Activated naive CD4-positive, alpha-beta T cell treated with anti-CD3 and anti-CD28 coated beads, Interleukin-2, amount 10 ng/mL, durations not matched to agents 7 days and 5 days (primary cell): ENCODE measurements around the gene FCER1A.

ENCODE experiments used
- CTCF ChIA-PET: fragments of 350-600 bp; sonication (Branson Sonifier 250); formaldehyde crosslinking; loops from one replicate; lab custom pipeline; 2021; ENCODE audit warnings: antibody characterized with exemption; lab: Charles Lee
- DNase-seq: peaks from one replicate; pipeline ENCODE4 v3.0.0-alpha.2; 2020
- H3K27ac Mint-ChIP-seq: one replicate; pipeline ENCODE4 v1.8.0; 2021; ENCODE audit warnings: mild to moderate bottlenecking, moderate library complexity, mixed read lengths
- H3K27me3 Mint-ChIP-seq: one replicate; pipeline ENCODE4 v1.8.0; 2021; ENCODE audit warnings: mild to moderate bottlenecking, mixed read lengths
- H3K36me3 Mint-ChIP-seq: one replicate; pipeline ENCODE4 v1.8.0; 2021; ENCODE audit warnings: mixed read lengths
- H3K4me1 Mint-ChIP-seq: one replicate; pipeline ENCODE4 v1.8.0; 2021; ENCODE audit warnings: mixed read lengths
- H3K4me3 Mint-ChIP-seq: one replicate; pipeline ENCODE4 v1.8.0; 2021; ENCODE audit warnings: mild to moderate bottlenecking, moderate library complexity, mixed read lengths
- H3K9me3 Mint-ChIP-seq: one replicate; pipeline ENCODE4 v1.8.0; 2021; ENCODE audit warnings: mixed read lengths

Gene FCER1A

GRCh38 chr1:159302095-159302494, at the start of gene FCER1A:
Gene FCER1A, plus strand, starts transcription at chr1:159302336. Its CDS starts 29 bp downstream, at chr1:159302365.
- H3K4me1 Mint-ChIP-seq: no peaks in the 10 kb centered on the region
- CTCF ChIA-PET: interaction anchor here (0.8 kb wide), 1 partner anchor 62 kb away, joined by 3 read pairs; no protein-coding TSS in a partner anchor
- H3K27ac Mint-ChIP-seq: no peak within 1 kb of the TSS
- peaks cover 3% of the 10 kb centered on the region for H3K27me3 Mint-ChIP-seq
- no peaks in the 10 kb centered on the region for H3K36me3 Mint-ChIP-seq
- H3K9me3 Mint-ChIP-seq: no peaks in the 10 kb centered on the region
- DNase-seq: no peak
- H3K4me3 Mint-ChIP-seq: no peak within 1 kb of the TSS

- Mint-ChIP-seq H3K4me1 (peaks cover 2% of the 10 kb centered on the region), H3K27ac (no peak overlapping the region), H3K9me3 (no peaks in the 10 kb centered on the region), H3K4me3 (no peak overlapping the region), H3K27me3 (no peaks in the 10 kb centered on the region), H3K36me3 (no peaks in the 10 kb centered on the region)
- no peak for DNase-seq
- CTCF ChIA-PET: no interaction called here
These were observed 40.8 kb upstream of the FCER1A start for GRCh38 chr1:159261311-159261710.

- H3K9me3 Mint-ChIP-seq: no peaks in the 10 kb centered on the region
These were observed 40.2 kb upstream of the FCER1A start for GRCh38 chr1:159261721-159262494.

GRCh38 chr1:159266832-159267231, 35.3 kb upstream of the FCER1A start:
- CTCF ChIA-PET: no interaction called here
- no peak for DNase-seq
- Mint-ChIP-seq H3K4me3 (no peak overlapping the region), H3K36me3 (no peaks in the 10 kb centered on the region), H3K27me3 (peaks cover 6% of the 10 kb centered on the region), H3K27ac (no peak overlapping the region), H3K4me1 (peaks cover 9% of the 10 kb centered on the region), H3K9me3 (no peaks in the 10 kb centered on the region)

More at GRCh38 chr1:159261721-159262494, 40.2 kb upstream of the FCER1A start:
- H3K4me1 Mint-ChIP-seq: peaks cover 8% of the 10 kb centered on the region
- H3K27me3 Mint-ChIP-seq: no peaks in the 10 kb centered on the region
- no peak overlapping the region for H3K4me3 Mint-ChIP-seq
- CTCF ChIA-PET: no interaction called here
- DNase-seq: no peak
- H3K36me3 Mint-ChIP-seq: no peaks in the 10 kb centered on the region
- H3K27ac Mint-ChIP-seq: no peak overlapping the region

DNA sequence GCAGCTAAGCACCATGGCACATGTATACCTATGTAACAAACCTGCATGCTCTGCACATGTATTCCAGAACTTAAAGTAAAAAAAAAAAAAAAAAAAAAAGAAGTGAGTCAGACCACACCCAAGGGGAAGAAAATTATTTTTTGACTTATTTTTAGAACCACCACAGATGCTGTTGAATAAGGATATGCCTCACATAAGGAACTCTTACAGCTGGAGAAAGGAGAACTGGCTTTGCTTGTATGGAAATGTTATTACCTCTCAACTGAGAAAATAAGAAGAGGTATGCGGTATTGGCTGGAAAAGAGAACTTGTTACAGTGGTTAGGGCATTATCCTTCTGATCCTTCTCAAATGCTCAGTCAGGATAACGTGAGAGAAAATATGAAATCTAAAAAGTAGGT, 27.5 kb upstream of the FCER1A start:
- CTCF ChIA-PET: interaction anchor here (0.7 kb wide), 1 partner anchor 1160 kb away, joined by 4 read pairs; no protein-coding TSS in a partner anchor
- peaks cover 4% of the 10 kb centered on the region for H3K27me3 Mint-ChIP-seq

DNA sequence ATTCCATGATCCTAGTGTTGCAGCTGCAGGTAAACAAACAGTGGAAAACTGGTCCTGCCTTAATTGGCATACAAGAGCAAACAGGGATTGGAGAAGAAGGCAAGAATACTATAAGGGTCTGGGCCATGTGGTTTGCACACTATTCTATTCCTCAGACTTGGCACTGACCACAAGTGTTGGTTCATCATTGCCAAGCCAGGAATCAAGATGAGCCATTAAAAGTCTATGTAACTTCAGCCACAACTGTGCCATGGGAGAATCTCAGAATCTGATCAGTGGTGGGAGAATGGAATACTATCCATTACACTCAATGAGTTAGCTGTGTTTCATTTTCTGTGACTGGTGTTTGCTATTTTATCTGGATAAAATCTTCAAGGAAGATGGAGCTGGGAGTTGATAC, 26.2 kb upstream of the FCER1A start:
- peaks cover 4% of the 10 kb centered on the region for H3K27me3 Mint-ChIP-seq
- CTCF ChIA-PET: no interaction called here
- H3K36me3 Mint-ChIP-seq: no peaks in the 10 kb centered on the region
- no peaks in the 10 kb centered on the region for H3K4me1 Mint-ChIP-seq
- no peak overlapping the region for H3K27ac Mint-ChIP-seq
- DNase-seq: no peak
- no peaks in the 10 kb centered on the region for H3K9me3 Mint-ChIP-seq
- no peak overlapping the region for H3K4me3 Mint-ChIP-seq

More for the DNA sequence above, 27.5 kb upstream of the FCER1A start:
- no peaks in the 10 kb centered on the region for H3K9me3 Mint-ChIP-seq
- H3K27ac Mint-ChIP-seq: no peak overlapping the region
- H3K4me3 Mint-ChIP-seq: no peak overlapping the region
- no peak for DNase-seq
- H3K4me1 Mint-ChIP-seq: no peaks in the 10 kb centered on the region
- H3K36me3 Mint-ChIP-seq: no peaks in the 10 kb centered on the region

DNA sequence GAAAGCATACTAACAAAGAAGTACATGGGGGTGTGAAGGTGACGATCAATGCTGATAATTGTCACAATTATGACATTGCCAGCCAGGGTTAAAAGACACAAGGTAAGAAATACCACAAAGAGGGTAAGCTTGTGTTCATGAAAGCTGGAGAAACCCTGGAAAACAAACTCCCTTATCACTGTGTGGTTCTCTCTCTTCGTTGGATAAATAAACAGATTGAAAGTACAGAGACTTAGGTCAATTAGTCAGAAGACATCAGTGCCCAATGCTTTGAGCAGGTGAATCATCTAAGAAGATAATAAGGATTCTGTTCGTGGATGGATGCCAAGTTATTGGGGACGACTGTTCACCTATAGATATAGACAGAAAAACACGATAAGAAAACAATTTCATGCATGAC, 22.4 kb upstream of the FCER1A start:
- H3K36me3 Mint-ChIP-seq: no peaks in the 10 kb centered on the region
- no peak overlapping the region for H3K4me3 Mint-ChIP-seq
- no peak overlapping the region for H3K27ac Mint-ChIP-seq
- H3K27me3 Mint-ChIP-seq: peaks cover 4% of the 10 kb centered on the region
- no peak for DNase-seq
- no peaks in the 10 kb centered on the region for H3K4me1 Mint-ChIP-seq
- no peaks in the 10 kb centered on the region for H3K9me3 Mint-ChIP-seq
- CTCF ChIA-PET: no interaction called here

DNA sequence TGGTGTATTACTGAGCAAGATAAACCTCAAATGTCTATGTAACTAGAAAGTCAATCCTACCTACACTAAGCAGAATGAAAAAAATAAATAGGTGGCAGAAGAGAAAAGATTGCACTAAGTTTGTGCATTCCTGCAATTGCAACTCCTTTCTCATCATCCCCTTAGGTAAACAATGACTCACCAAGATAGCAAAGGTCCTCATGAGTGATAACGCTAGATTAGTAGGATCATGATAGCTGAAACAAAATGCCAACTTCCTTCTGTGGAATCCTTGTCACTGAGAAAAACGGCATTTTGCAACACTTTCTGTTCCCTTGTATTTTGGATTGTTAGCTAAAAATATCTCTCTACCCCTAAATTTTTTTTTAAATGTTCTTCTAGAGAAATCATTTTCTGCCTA, 20.0 kb upstream of the FCER1A start:
- Mint-ChIP-seq H3K4me3 (no peak overlapping the region), H3K27me3 (no peaks in the 10 kb centered on the region), H3K27ac (no peak overlapping the region), H3K9me3 (no peaks in the 10 kb centered on the region), H3K4me1 (no peaks in the 10 kb centered on the region), H3K36me3 (no peaks in the 10 kb centered on the region)
- CTCF ChIA-PET: no interaction called here
- DNase-seq: no peak

DNA sequence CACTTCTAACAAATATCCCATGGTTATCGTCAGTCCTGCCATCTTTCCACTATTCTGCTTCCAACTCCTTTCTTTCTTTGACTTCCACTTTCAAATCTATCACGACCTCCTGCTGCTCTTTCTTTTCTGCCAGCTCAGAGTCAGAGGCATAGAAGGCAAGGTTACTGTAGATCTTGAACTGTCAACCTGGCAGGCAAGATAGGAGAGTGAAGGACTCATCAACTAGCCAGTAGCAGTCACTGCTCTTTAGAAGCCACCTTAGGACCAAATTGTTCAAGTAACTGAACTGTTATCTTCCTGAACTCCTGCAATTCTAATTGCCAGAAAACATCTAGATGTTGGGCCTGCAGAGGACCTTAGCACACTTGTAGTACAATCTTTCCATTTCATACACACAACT, 13.1 kb upstream of the FCER1A start:
- Mint-ChIP-seq H3K9me3 (no peaks in the 10 kb centered on the region), H3K4me1 (no peaks in the 10 kb centered on the region), H3K4me3 (no peak overlapping the region), H3K36me3 (no peaks in the 10 kb centered on the region), H3K27ac (no peak overlapping the region), H3K27me3 (no peaks in the 10 kb centered on the region)
- CTCF ChIA-PET: no interaction called here
- DNase-seq: no peak

DNA sequence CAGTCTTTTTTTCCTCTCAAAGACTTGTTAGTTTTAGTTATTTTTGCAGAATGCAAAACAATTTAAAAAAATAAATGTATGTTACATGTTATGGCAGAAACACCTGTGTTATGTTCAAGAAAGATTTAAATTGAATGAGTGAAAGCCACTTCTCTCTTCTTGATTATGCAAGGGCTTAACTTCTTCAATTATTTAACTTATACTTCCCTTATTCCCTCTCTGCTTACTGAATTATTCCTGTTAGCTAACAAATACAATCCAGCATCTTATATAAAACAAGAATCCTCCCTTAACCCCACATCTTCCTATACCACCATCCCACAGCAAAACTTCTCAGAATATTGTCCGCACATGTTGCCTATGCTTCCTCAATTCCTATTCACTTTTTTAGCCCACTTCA, 10.7 kb upstream of the FCER1A start:
- no peaks in the 10 kb centered on the region for H3K36me3 Mint-ChIP-seq
- DNase-seq: no peak
- H3K27me3 Mint-ChIP-seq: no peaks in the 10 kb centered on the region
- CTCF ChIA-PET: no interaction called here
- H3K4me3 Mint-ChIP-seq: no peak overlapping the region
- no peaks in the 10 kb centered on the region for H3K9me3 Mint-ChIP-seq
- H3K4me1 Mint-ChIP-seq: no peaks in the 10 kb centered on the region
- no peak overlapping the region for H3K27ac Mint-ChIP-seq

- DNase-seq: no peak
- H3K4me3 Mint-ChIP-seq: no peak overlapping the region
- no peaks in the 10 kb centered on the region for H3K27me3 Mint-ChIP-seq
- H3K27ac Mint-ChIP-seq: no peak overlapping the region
- CTCF ChIA-PET: no interaction called here
- H3K9me3 Mint-ChIP-seq: no peaks in the 10 kb centered on the region
- no peaks in the 10 kb centered on the region for H3K36me3 Mint-ChIP-seq
- H3K4me1 Mint-ChIP-seq: no peaks in the 10 kb centered on the region
These were observed 5.3 kb upstream of the FCER1A start for GRCh38 chr1:159296706-159297375.

GRCh38 chr1:159300146-159300545, 2.0 kb upstream of the FCER1A start:
- Mint-ChIP-seq H3K9me3 (no peaks in the 10 kb centered on the region), H3K27me3 (no peaks in the 10 kb centered on the region), H3K27ac (no peak overlapping the region), H3K4me3 (no peak overlapping the region), H3K36me3 (no peaks in the 10 kb centered on the region), H3K4me1 (no peaks in the 10 kb centered on the region)
- no peak for DNase-seq
- CTCF ChIA-PET: interaction anchor here (1.1 kb wide), 1 partner anchor 86 kb away, joined by 3 read pairs; no protein-coding TSS in a partner anchor

GRCh38 chr1:159307346-159308020, 5.3 kb downstream of the FCER1A start:
- Mint-ChIP-seq H3K27me3 (peaks cover 3% of the 10 kb centered on the region), H3K4me3 (no peak overlapping the region), H3K27ac (no peak overlapping the region), H3K36me3 (no peaks in the 10 kb centered on the region), H3K4me1 (no peaks in the 10 kb centered on the region), H3K9me3 (no peaks in the 10 kb centered on the region)
- no peak for DNase-seq
- CTCF ChIA-PET: no interaction called here

GRCh38 chr1:159311679-159312078, 9.5 kb downstream of the FCER1A start:
- Mint-ChIP-seq H3K9me3 (no peaks in the 10 kb centered on the region), H3K27ac (no peak overlapping the region), H3K4me3 (no peak overlapping the region), H3K36me3 (no peaks in the 10 kb centered on the region), H3K4me1 (no peaks in the 10 kb centered on the region), H3K27me3 (peaks cover under 1% of the 10 kb centered on the region)
- no peak for DNase-seq
- CTCF ChIA-PET: no interaction called here
